ENCODE measurements around the gene RASA4.
"Not testable (repeated sequence)": the region's sequence is repeated elsewhere in the genome, so short reads cannot be mapped to it uniquely, and the experiment has no call there.

GRCh38 chr7:102596036-102596435, 20.5 kb downstream of the RASA4 start:
- not testable (repeated sequence) for TF ChIP-seq CTCF (IDR thresholded peaks at IDR 0.05; ENCODE audit: low read depth, low read length, poor library complexity, severe bottlenecking); EZH2phosphoT487 (IDR thresholded peaks at IDR 0.05; ENCODE audit: borderline replicate concordance, low read length)

All from DOHH2 (cell line).